Measurements from ENCODE around the gene GRK5.

The GRK5 gene

DNA sequence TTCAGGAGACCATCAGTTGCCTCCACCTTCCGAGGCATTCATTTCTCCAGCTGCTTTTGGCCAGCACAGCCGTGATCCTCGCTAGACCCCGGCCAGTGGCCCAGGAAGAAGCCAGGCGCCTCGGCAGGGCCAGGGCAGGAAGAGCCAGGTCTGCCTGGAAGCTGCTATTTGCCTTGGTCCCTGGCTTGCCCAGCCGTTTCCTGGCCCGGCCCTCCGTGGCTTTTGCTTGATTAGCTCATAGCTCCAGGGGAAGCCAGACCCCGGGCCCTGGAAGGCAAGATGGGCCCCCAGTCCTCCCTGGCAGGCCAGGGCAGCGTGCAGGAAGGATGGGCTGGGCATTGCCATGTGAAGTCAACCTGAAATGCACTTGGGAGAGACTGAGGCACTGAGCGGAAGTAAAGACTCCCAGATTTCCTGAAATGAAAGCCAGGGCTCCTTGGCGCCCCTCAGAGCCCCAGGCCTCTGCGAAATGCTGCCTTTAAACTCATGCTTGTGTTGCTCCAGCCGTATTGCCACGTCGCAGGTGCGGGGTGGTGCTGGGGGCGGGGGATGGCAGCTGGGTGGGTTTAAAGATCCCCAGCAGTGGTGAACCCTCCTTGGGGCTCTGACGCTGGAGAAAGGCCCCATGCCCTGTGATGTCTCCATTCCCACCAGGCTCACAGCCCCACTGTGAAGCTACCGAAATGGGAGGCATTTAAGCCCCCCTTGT, 160.6 kb downstream of the GRK5 start:
- no CpG with 5 or more reads among the region's 21 CpGs for WGBS (ENCODE audit: extremely low coverage, insufficient coverage, low lambda C conversion rate)
- no peak for DNase-seq
- Histone ChIP-seq H2BK15ac (replicated peaks; ENCODE audit: low read depth) (no peak overlapping the region), H3K4me1 (ENCODE audit: control insufficient read depth, low read depth, low read length) (peaks cover 4% of the 10 kb centered on the region), H3K4me3 (ENCODE audit: low read length) (no peak overlapping the region), H3K9ac (ENCODE audit: low read length) (no peak overlapping the region), H2BK120ac (ENCODE audit: low read depth, low read length) (no peak overlapping the region), H2AK5ac (ENCODE audit: low read length) (no peak overlapping the region), H2BK5ac (ENCODE audit: low read length) (no peak overlapping the region), H3K23ac (ENCODE audit: low read length) (no peak overlapping the region), H3K79me2 (ENCODE audit: control insufficient read depth, insufficient read depth, low read length) (no peaks in the 10 kb centered on the region), H3K56ac (ENCODE audit: low read length) (no peak overlapping the region), H4K5ac (ENCODE audit: low read length) (no peak overlapping the region), H3K27me3 (ENCODE audit: insufficient read depth, low read length, poor library complexity) (no peaks in the 10 kb centered on the region), H3K36me3 (ENCODE audit: control insufficient read depth, insufficient read depth, low read length) (no peaks in the 10 kb centered on the region), H3K18ac (ENCODE audit: low read length) (no peak overlapping the region), H3K4me2 (ENCODE audit: low read length) (no peak overlapping the region), H4K8ac (ENCODE audit: low read depth, low read length) (no peak overlapping the region), H3K27ac (ENCODE audit: low read depth, low read length) (no peak overlapping the region), H3K79me1 (ENCODE audit: low read length) (no peaks in the 10 kb centered on the region), H3K4ac (ENCODE audit: low read depth, low read length) (no peak overlapping the region)

DNA sequence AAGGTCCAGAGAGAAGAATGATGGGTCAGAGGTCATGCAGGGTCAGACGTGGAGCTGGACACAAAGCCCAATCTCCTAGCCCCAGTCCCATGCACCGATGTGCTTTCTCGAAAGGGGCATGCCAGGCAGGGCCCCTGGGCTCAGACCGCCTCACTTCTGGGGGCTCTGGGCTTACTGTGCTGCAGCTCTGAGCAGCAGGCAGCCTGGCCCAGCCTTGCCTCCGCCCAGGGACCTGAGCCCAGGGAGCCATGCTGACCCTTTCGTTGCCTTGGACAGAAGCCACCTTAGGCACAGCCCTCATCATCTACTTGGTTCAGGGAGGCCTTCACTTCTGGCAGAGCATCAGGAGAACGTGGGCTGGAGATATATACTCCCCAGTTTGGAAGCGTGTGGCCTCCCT, 161.2 kb downstream of the GRK5 start:
- H3K56ac ChIP-seq (ENCODE audit: low read length) = no peak overlapping the region
- H3K9ac ChIP-seq (ENCODE audit: low read length) = no peak overlapping the region
- H3K36me3 ChIP-seq (ENCODE audit: control insufficient read depth, insufficient read depth, low read length) = no peaks in the 10 kb centered on the region
- H2BK5ac ChIP-seq (ENCODE audit: low read length) = no peak overlapping the region
- no peak overlapping the region for H3K27ac ChIP-seq (ENCODE audit: low read depth, low read length)
- no peak for DNase-seq
- H4K5ac ChIP-seq (ENCODE audit: low read length) = no peak overlapping the region
- H3K79me1 ChIP-seq (ENCODE audit: low read length) = no peaks in the 10 kb centered on the region
- H3K27me3 ChIP-seq (ENCODE audit: insufficient read depth, low read length, poor library complexity) = no peaks in the 10 kb centered on the region
- H2AK5ac ChIP-seq (ENCODE audit: low read length) = no peak overlapping the region
- no peak overlapping the region for H3K23ac ChIP-seq (ENCODE audit: low read length)
- no CpG with 5 or more reads among the region's 8 CpGs for WGBS (ENCODE audit: extremely low coverage, insufficient coverage, low lambda C conversion rate)
- H3K4me2 ChIP-seq (ENCODE audit: low read length) = no peak overlapping the region
- no peak overlapping the region for H3K18ac ChIP-seq (ENCODE audit: low read length)
- H4K8ac ChIP-seq (ENCODE audit: low read depth, low read length) = no peak overlapping the region
- no peak overlapping the region for H2BK120ac ChIP-seq (ENCODE audit: low read depth, low read length)
- no peak overlapping the region for H3K4ac ChIP-seq (ENCODE audit: low read depth, low read length)
- no peak overlapping the region for H2BK15ac ChIP-seq (replicated peaks; ENCODE audit: low read depth)
- peaks cover 4% of the 10 kb centered on the region for H3K4me1 ChIP-seq (ENCODE audit: control insufficient read depth, low read depth, low read length)
- no peak overlapping the region for H3K4me3 ChIP-seq (ENCODE audit: low read length)
- H3K79me2 ChIP-seq (ENCODE audit: control insufficient read depth, insufficient read depth, low read length) = no peaks in the 10 kb centered on the region

DNA sequence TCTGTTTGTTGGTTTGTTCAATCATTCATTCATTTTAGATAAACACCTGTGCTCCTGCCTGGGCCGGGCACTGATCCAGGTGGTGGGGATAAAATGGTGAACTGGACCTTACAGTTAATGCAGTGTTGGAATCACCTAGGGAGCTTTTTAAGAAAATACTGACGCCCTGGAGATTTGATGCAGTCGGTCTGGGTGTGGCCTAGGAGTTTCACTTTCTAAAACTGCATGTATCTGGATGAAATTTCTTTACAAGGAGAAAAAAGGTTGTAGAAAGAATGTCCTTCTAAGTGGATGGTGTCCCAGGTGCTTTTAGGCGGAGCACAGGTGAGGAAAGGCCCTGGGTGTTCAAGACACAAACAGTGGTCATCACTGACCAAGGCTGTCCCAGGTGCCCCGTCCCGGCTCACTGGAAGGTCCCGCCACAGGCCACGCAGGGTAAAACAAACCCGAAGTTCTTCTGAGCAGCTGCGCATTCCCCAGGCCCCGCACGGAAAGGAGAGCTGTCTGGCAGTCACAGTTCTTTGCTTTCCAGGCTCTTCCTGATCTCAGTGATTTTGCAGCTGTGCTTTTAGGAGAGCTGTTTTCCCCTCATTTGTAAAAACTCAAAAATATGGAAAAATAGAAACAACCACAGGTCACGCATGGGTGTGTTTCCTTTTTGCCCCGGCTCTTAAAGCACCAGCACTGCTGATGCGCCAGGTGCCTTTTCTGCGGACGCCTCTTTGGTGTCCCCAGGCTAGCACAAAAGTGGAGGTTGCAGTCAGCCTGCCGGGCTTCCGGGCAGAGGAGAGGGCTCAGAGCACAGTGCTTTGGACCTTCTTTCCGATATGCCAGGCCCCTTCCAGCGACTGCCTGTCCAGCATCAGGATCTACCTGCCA, 161.9 kb downstream of the GRK5 start:
- no peak overlapping the region for H2BK15ac ChIP-seq (replicated peaks; ENCODE audit: low read depth)
- no peak overlapping the region for H4K5ac ChIP-seq (ENCODE audit: low read length)
- H3K27ac ChIP-seq (ENCODE audit: low read depth, low read length) = no peak overlapping the region
- H4K8ac ChIP-seq (ENCODE audit: low read depth, low read length) = no peak overlapping the region
- no peak overlapping the region for H3K9ac ChIP-seq (ENCODE audit: low read length)
- no peak overlapping the region for H2AK5ac ChIP-seq (ENCODE audit: low read length)
- H2BK120ac ChIP-seq (ENCODE audit: low read depth, low read length) = no peak overlapping the region
- H3K4me1 ChIP-seq (ENCODE audit: control insufficient read depth, low read depth, low read length) = peaks cover 4% of the 10 kb centered on the region
- H3K4me2 ChIP-seq (ENCODE audit: low read length) = no peak overlapping the region
- no peak overlapping the region for H2BK5ac ChIP-seq (ENCODE audit: low read length)
- H3K23ac ChIP-seq (ENCODE audit: low read length) = no peak overlapping the region
- H3K56ac ChIP-seq (ENCODE audit: low read length) = no peak overlapping the region
- H3K18ac ChIP-seq (ENCODE audit: low read length) = no peak overlapping the region
- DNase-seq = no peak
- WGBS (ENCODE audit: extremely low coverage, insufficient coverage, low lambda C conversion rate) = no CpG with 5 or more reads among the region's 21 CpGs
- H3K4me3 ChIP-seq (ENCODE audit: low read length) = no peak overlapping the region
- H3K36me3 ChIP-seq (ENCODE audit: control insufficient read depth, insufficient read depth, low read length) = no peaks in the 10 kb centered on the region
- no peak overlapping the region for H3K4ac ChIP-seq (ENCODE audit: low read depth, low read length)
- no peaks in the 10 kb centered on the region for H3K27me3 ChIP-seq (ENCODE audit: insufficient read depth, low read length, poor library complexity)
- no peaks in the 10 kb centered on the region for H3K79me1 ChIP-seq (ENCODE audit: low read length)
- H3K79me2 ChIP-seq (ENCODE audit: control insufficient read depth, insufficient read depth, low read length) = no peaks in the 10 kb centered on the region

DNA sequence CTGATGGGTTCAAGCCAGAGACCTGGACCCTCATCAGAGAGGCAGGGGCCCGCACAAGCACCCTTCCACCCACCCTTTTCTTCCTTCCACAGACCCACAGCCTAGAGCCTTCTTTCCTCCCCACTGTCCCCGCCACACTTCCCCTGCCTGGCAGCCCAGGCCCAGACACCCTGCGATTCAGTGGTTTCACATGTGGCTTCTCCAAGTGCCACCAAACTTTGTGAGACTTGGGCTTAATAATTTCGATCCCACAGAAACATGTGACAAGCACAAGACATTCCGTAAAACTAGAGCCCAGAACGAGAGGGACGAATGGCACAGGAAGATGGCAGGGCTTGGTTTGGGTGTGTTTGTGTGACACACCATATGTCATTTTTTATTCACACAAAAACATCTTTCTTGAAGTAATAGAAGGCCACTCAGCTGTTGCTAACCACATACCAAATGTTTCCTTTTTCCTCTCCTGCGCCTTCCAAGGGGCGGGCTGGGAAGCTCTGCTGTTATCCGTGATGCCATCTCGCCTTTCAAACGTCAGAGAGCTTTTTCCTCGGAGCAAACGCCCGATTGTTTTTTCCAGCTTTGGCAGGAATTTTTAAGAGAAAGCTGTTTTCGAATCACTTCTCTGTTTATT, 162.9 kb downstream of the GRK5 start:
- Histone ChIP-seq H2AK5ac (ENCODE audit: low read length) (no peak overlapping the region), H3K79me1 (ENCODE audit: low read length) (no peaks in the 10 kb centered on the region), H4K8ac (ENCODE audit: low read depth, low read length) (no peak overlapping the region), H3K4me3 (ENCODE audit: low read length) (no peak overlapping the region), H3K9ac (ENCODE audit: low read length) (no peak overlapping the region), H3K18ac (ENCODE audit: low read length) (no peak overlapping the region), H3K4ac (ENCODE audit: low read depth, low read length) (no peak overlapping the region), H4K5ac (ENCODE audit: low read length) (no peak overlapping the region), H3K23ac (ENCODE audit: low read length) (no peak overlapping the region), H3K79me2 (ENCODE audit: control insufficient read depth, insufficient read depth, low read length) (no peaks in the 10 kb centered on the region), H3K56ac (ENCODE audit: low read length) (no peak overlapping the region), H3K36me3 (ENCODE audit: control insufficient read depth, insufficient read depth, low read length) (no peaks in the 10 kb centered on the region), H3K27me3 (ENCODE audit: insufficient read depth, low read length, poor library complexity) (no peaks in the 10 kb centered on the region), H2BK5ac (ENCODE audit: low read length) (no peak overlapping the region), H3K4me2 (ENCODE audit: low read length) (no peak overlapping the region), H2BK15ac (replicated peaks; ENCODE audit: low read depth) (no peak overlapping the region), H3K27ac (ENCODE audit: low read depth, low read length) (no peak overlapping the region), H2BK120ac (ENCODE audit: low read depth, low read length) (no peak overlapping the region), H3K4me1 (ENCODE audit: control insufficient read depth, low read depth, low read length) (peaks cover 4% of the 10 kb centered on the region)
- peak; percentile 18 for DNase-seq
- no CpG with 5 or more reads among the region's 16 CpGs for WGBS (ENCODE audit: extremely low coverage, insufficient coverage, low lambda C conversion rate)

DNA sequence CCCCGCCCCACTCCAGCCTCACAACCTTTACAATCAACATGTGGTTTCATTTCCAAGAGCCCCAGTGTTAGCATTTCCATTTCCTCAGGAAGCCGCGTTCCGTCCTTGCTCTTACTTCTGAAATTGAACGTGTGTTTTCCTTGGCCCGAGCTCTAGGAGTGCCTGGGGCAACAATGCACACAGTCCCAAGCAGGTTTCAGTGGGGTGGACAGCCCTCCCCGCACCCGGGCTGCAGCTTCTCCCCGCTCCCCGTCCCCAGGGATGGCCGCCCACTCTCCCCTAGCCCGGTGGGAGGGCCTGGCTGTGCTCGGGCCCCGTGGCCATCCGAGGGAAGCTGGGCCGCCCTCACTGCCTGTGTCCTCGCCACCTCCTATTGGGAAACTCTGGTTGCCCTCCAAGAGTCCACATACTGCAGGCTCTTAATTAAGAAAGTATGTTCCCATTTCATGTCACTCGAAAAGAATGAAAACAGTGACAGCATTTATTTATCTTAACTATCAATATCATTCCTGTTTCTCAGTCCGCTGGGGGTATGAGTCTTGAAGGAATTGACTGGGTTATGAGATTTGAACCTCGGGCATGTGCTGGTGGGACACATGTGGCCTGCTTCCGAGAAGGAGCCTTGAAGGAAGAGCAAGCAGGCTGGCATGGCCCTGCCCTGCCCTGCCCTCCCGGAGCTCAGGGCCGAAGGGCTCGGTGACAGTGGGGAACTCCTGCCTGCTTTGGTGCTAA, 163.8 kb downstream of the GRK5 start:
- no peaks in the 10 kb centered on the region for H3K36me3 ChIP-seq (ENCODE audit: control insufficient read depth, insufficient read depth, low read length)
- H3K27me3 ChIP-seq (ENCODE audit: insufficient read depth, low read length, poor library complexity) = no peaks in the 10 kb centered on the region
- no peak overlapping the region for H4K8ac ChIP-seq (ENCODE audit: low read depth, low read length)
- peaks cover 4% of the 10 kb centered on the region for H3K4me1 ChIP-seq (ENCODE audit: control insufficient read depth, low read depth, low read length)
- no peak overlapping the region for H3K18ac ChIP-seq (ENCODE audit: low read length)
- no peak for DNase-seq
- H3K27ac ChIP-seq (ENCODE audit: low read depth, low read length) = no peak overlapping the region
- no peak overlapping the region for H2AK5ac ChIP-seq (ENCODE audit: low read length)
- no peak overlapping the region for H3K56ac ChIP-seq (ENCODE audit: low read length)
- H4K5ac ChIP-seq (ENCODE audit: low read length) = no peak overlapping the region
- H3K79me1 ChIP-seq (ENCODE audit: low read length) = no peaks in the 10 kb centered on the region
- no CpG with 5 or more reads among the region's 24 CpGs for WGBS (ENCODE audit: extremely low coverage, insufficient coverage, low lambda C conversion rate)
- no peak overlapping the region for H3K23ac ChIP-seq (ENCODE audit: low read length)
- H2BK15ac ChIP-seq (replicated peaks; ENCODE audit: low read depth) = no peak overlapping the region
- no peak overlapping the region for H3K4ac ChIP-seq (ENCODE audit: low read depth, low read length)
- no peak overlapping the region for H3K4me3 ChIP-seq (ENCODE audit: low read length)
- no peak overlapping the region for H3K9ac ChIP-seq (ENCODE audit: low read length)
- no peak overlapping the region for H2BK120ac ChIP-seq (ENCODE audit: low read depth, low read length)
- no peak overlapping the region for H3K4me2 ChIP-seq (ENCODE audit: low read length)
- no peak overlapping the region for H2BK5ac ChIP-seq (ENCODE audit: low read length)
- H3K79me2 ChIP-seq (ENCODE audit: control insufficient read depth, insufficient read depth, low read length) = no peaks in the 10 kb centered on the region

All from mesendoderm (in vitro differentiated cells).